T follicular helper cell (primary cell): ENCODE data around the gene TPSD1.
"Not testable (repeated sequence)": the region's sequence is repeated elsewhere in the genome, so short reads cannot be mapped to it uniquely, and the experiment has no call there.

Source experiments
- DNase-seq: peaks from one replicate; pipeline ENCODE4 v3.0.0-alpha.2; 2020; ENCODE audit warnings: low read depth

Gene TPSD1

GRCh38 chr16:1281517-1281916, 25.6 kb downstream of the TPSD1 start:
- no peak for DNase-seq

- DNase-seq, result no peak
These were observed 26.6 kb downstream of the TPSD1 start for GRCh38 chr16:1282324-1282973.

GRCh38 chr16:1283296-1283695, 27.4 kb downstream of the TPSD1 start:
- DNase-seq, result no peak

GRCh38 chr16:1283996-1284616, 28.2 kb downstream of the TPSD1 start:
- DNase-seq, result no peak

- no peak for DNase-seq
These were observed 30.0 kb downstream of the TPSD1 start for GRCh38 chr16:1285669-1286512.

GRCh38 chr16:1286513-1287094, 30.7 kb downstream of the TPSD1 start:
- DNase-seq, result no peak

- no peak for DNase-seq
These were observed 32.3 kb downstream of the TPSD1 start for GRCh38 chr16:1287982-1288670.

- DNase-seq, result no peak
These were observed 33.1 kb downstream of the TPSD1 start for GRCh38 chr16:1288813-1289476.

GRCh38 chr16:1289477-1289866, 33.6 kb downstream of the TPSD1 start:
- no peak for DNase-seq

GRCh38 chr16:1290063-1290501, 34.2 kb downstream of the TPSD1 start:
- DNase-seq, result no peak

GRCh38 chr16:1290860-1291575, 35.1 kb downstream of the TPSD1 start:
- no peak for DNase-seq

GRCh38 chr16:1291576-1291974, 35.7 kb downstream of the TPSD1 start:
- no peak for DNase-seq

- DNase-seq, result not testable (repeated sequence)
These were observed 36.3 kb downstream of the TPSD1 start for GRCh38 chr16:1292208-1292607.

GRCh38 chr16:1292808-1293207, 36.9 kb downstream of the TPSD1 start:
- DNase-seq, result not testable (repeated sequence)

- DNase-seq, result no peak
These were observed 38.2 kb downstream of the TPSD1 start for GRCh38 chr16:1293921-1294656.

- no peak for DNase-seq
These were observed 39.6 kb downstream of the TPSD1 start for GRCh38 chr16:1295465-1295864.

GRCh38 chr16:1296688-1297017, 40.8 kb downstream of the TPSD1 start:
- DNase-seq, result not testable (repeated sequence)

GRCh38 chr16:1297018-1297696, 41.3 kb downstream of the TPSD1 start:
- no peak for DNase-seq

- no peak for DNase-seq
These were observed 42.5 kb downstream of the TPSD1 start for GRCh38 chr16:1298406-1298805.
